Activated T-cell treated with anti-CD3 and anti-CD28 coated beads, Interleukin-2, amount 50 U/mL, for 24 hours (primary cell): ENCODE results near the gene ZBTB17.
"Not testable (repeated sequence)": the region's sequence is repeated elsewhere in the genome, so short reads cannot be mapped to it uniquely, and the experiment has no call there.

ENCODE experiments used
- DNase-seq: peaks from one replicate; pipeline ENCODE4 v3.0.0-alpha.2; 2020
- H3K27ac Mint-ChIP-seq: 2 replicates; pipeline ENCODE4 v1.8.0; 2020; ENCODE audit warnings: mild to moderate bottlenecking, mixed read lengths
- H3K27me3 Mint-ChIP-seq: 2 replicates; pipeline ENCODE4 v1.8.0; 2020; ENCODE audit warnings: mixed read lengths
- H3K36me3 Mint-ChIP-seq: 2 replicates; pipeline ENCODE4 v1.8.0; 2020; ENCODE audit warnings: low read depth, mixed read lengths
- H3K4me1 Mint-ChIP-seq: 2 replicates; pipeline ENCODE4 v1.8.0; 2020; ENCODE audit warnings: low read depth, mixed read lengths
- H3K4me3 Mint-ChIP-seq: 2 replicates; pipeline ENCODE4 v1.8.0; 2020; ENCODE audit warnings: mild to moderate bottlenecking, moderate library complexity, mixed read lengths
- H3K9me3 Mint-ChIP-seq: 2 replicates; pipeline ENCODE4 v1.8.0; 2020; ENCODE audit warnings: mixed read lengths

The ZBTB17 gene

DNA sequence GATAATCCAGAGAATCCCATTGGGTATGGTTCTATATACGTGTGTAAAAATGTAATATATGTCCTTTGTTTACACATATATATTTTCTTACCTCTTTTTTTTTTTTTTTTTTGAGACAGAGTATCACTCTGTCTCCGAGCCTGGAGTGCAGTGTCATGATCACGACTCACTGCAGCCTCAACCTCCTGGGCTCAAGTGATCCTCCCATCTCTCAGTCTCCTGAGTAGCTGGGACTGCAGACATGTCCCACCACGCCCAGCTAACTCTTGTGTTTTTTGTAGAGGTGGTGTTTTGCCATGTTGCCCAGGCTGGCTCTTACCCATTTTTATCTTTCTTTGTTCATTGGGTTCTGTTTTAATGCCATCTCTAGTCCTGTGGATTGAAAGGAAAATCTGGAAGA lies 59.5 kb downstream of the ZBTB17 start:
- Mint-ChIP-seq H3K4me3 (peak overlapping the region; percentile 26), H3K36me3 (peaks cover 90% of the 10 kb centered on the region), H3K4me1 (peaks cover 57% of the 10 kb centered on the region), H3K27ac (peak overlapping the region; percentile 86), H3K27me3 (no peaks in the 10 kb centered on the region), H3K9me3 (no peaks in the 10 kb centered on the region)
- no peak for DNase-seq

DNA sequence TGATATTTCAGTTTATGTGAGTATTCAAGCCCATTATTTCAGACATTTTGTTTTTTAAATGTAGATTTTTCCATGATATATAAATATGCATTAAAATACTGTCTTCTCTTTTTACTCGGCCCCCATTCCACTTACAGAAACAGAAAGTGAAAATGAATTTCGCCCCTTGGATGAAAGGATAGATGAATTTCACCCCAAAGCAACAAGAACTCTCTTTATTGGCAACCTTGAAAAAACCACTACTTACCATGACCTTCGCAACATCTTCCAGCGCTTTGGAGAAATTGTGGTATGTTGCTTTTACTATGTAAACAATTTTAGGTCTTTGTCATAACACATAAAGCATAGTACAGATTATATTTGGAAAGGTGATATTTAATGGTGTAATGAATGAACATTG lies 59.9 kb downstream of the ZBTB17 start:
- Mint-ChIP-seq H3K9me3 (no peaks in the 10 kb centered on the region), H3K27ac (peak overlapping the region; percentile 54), H3K4me1 (peaks cover 56% of the 10 kb centered on the region), H3K27me3 (no peaks in the 10 kb centered on the region), H3K36me3 (peaks cover 90% of the 10 kb centered on the region), H3K4me3 (peak overlapping the region; percentile 12)
- no peak for DNase-seq

DNA sequence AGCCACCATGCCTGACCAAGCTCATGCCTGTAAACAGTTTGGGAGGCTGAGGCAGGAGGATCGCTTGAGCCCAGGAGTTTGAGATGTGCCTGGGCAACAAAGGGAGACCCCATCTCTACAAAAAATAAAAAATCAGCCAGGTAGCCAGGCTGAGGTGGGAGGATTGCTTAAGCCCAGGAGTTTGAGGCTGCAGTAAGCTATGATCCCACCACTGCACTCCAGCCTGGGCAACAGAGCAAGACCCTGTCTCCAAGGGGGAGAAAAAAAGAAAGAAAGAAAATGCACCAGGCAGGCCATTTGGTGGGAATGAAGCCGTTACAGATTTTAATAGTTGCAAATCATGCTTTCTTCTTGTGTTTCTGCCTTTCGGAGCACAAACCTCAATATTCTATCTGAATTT lies 62.3 kb downstream of the ZBTB17 start:
- DNase-seq, H3K27ac Mint-ChIP-seq, H3K27me3 Mint-ChIP-seq, H3K4me3 Mint-ChIP-seq, H3K9me3 Mint-ChIP-seq: not testable (repeated sequence)
- H3K4me1 Mint-ChIP-seq, result peaks cover 45% of the 10 kb centered on the region
- peaks cover 92% of the 10 kb centered on the region for H3K36me3 Mint-ChIP-seq

DNA sequence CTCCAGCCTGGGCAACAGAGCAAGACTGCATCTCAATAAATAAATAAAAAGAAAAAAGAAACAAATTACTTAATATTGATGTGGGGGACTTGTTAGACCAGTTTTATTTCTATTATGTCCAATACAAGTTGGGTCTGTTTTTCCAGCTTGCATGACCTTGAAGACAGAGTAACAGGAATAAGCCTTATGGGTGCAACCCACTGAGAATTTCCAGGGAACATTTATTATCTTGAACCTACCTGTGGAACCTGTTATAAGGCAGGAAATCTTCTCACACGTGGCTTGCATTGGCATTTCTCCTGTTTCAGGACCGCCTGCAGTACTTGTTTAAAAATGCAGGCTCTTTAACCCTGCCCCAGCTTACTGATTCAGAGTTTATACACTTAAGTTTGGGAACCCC lies 64.0 kb downstream of the ZBTB17 start:
- Mint-ChIP-seq H3K36me3 (peaks cover 87% of the 10 kb centered on the region), H3K27me3 (no peaks in the 10 kb centered on the region), H3K27ac (no peak overlapping the region)

DNA sequence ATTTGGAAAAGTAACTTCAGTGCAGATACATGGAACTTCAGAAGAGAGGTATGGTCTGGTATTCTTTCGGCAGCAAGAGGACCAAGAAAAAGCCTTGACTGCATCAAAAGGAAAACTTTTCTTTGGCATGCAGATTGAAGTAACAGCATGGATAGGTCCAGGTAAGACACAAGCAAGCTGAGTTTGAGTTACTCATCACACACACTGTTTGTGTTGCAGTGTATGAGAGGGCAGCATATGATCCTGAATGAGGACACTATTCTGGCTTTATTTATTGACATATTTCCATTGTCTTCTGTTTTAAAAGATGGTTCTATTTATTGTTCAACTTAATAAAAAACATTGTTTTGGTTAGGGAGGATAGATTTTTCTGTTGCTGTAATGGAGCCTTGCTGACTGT lies 64.8 kb downstream of the ZBTB17 start:
- no peak for DNase-seq
- peaks cover 79% of the 10 kb centered on the region for H3K36me3 Mint-ChIP-seq
- no peak overlapping the region for H3K4me3 Mint-ChIP-seq
- peak overlapping the region; percentile 47 for H3K27ac Mint-ChIP-seq
- H3K27me3 Mint-ChIP-seq, result no peaks in the 10 kb centered on the region
- H3K9me3 Mint-ChIP-seq, result no peaks in the 10 kb centered on the region
- peaks cover 27% of the 10 kb centered on the region for H3K4me1 Mint-ChIP-seq

More for the DNA sequence above, 64.0 kb downstream of the ZBTB17 start:
- no peak for DNase-seq
- Mint-ChIP-seq H3K9me3 (no peaks in the 10 kb centered on the region), H3K4me1 (peaks cover 34% of the 10 kb centered on the region), H3K4me3 (no peak overlapping the region)

DNA sequence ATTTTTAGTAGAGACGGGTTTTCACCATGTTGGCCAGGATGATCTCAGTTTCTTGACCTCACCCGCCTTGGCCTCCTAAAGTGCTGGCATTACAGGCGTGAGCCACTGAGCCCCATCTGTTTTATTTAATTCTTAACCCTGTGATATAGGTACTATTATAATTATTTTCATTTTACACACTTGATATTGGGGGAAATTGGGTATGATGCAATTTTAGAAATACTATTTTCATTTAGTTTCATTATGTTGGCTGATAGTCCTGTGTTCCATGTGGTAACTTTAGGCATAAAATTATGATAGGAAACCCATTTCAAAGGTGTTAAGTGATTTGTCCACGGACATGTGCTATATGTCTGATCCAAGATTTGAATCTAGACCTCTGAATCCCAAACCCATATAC lies 67.3 kb downstream of the ZBTB17 start:
- no peak for DNase-seq
- Mint-ChIP-seq H3K27ac (no peak overlapping the region), H3K4me3 (no peak overlapping the region), H3K9me3 (no peaks in the 10 kb centered on the region), H3K27me3 (no peaks in the 10 kb centered on the region), H3K4me1 (peaks cover 19% of the 10 kb centered on the region), H3K36me3 (peaks cover 60% of the 10 kb centered on the region)

DNA sequence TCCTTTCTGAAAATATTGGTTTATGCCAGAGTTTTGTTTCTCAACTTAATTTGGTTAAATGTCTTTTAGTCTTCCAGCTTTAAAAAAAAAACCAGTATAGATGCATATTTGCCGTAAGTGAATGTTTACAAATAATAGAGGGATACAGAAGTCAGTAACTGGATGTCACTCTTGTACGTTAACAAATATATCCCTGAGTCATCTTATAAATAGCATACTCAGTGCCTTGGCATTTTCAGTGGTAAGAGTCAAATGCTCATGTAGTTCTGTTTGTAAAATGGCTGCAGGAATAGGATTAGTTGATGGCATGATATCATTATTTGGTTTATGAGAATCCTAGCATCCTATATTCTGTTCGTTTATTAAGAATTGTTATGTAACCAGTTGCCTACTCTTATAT lies 73.0 kb downstream of the ZBTB17 start:
- DNase-seq, result no peak
- H3K4me3 Mint-ChIP-seq, result no peak overlapping the region
- H3K4me1 Mint-ChIP-seq, result peaks cover 41% of the 10 kb centered on the region
- H3K36me3 Mint-ChIP-seq, result peaks cover 38% of the 10 kb centered on the region
- no peaks in the 10 kb centered on the region for H3K9me3 Mint-ChIP-seq
- H3K27me3 Mint-ChIP-seq, result no peaks in the 10 kb centered on the region
- H3K27ac Mint-ChIP-seq, result peak overlapping the region; percentile 50

DNA sequence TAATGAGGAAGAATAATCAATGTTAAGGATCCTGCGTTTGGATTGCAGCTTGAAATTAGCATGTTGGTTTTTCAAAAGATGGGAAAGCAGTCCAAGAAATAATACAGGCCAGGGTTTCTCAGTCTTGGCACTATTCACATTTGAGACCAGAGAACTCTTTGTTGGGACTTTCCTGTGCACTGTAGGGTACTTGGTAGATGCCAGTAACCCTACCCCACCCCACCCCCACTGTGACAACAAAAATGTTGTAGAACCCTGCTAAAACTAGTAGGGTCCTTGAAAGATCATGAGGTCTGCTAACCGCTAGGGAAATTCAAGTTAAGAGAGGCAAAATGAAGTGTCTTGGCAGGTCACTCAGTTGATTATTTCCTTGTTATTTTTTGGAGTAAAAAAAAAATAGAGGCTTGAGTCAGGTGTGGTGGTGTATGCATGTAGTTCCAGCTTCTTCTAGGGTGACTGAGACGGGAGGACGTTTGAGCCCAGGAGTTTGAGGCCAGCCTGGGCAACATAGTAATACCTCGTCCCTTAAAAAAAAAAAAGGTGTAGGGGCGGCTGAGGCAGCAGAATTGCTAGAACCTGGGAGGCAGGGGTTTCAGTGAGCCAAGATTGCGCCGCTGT lies 75.1 kb downstream of the ZBTB17 start:
- peaks cover 50% of the 10 kb centered on the region for H3K4me1 Mint-ChIP-seq
- no peaks in the 10 kb centered on the region for H3K9me3 Mint-ChIP-seq
- no peak overlapping the region for H3K4me3 Mint-ChIP-seq
- H3K27ac Mint-ChIP-seq, result peak overlapping the region; percentile 62
- H3K27me3 Mint-ChIP-seq, result no peaks in the 10 kb centered on the region
- peaks cover 47% of the 10 kb centered on the region for H3K36me3 Mint-ChIP-seq
- no peak for DNase-seq

DNA sequence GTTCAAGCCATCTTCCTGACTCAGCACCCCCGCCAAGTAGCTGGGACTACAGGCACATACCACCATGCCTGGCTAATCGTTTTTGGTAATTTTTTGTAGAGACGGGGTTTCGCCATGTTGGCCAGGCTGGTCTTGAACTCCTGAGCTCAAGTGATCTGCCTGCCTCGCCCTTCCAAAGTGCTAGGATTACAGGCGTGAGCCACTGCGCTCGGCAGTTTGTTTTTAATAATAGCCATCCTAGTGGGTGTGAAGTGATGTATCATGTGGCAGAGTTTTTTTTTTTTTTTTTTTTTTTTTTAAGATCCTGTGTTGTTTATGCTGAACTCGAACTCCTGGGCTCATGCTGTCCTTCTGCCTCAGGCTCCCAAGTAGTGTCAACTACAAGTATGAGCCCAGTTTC lies 76.6 kb downstream of the ZBTB17 start:
- H3K4me3 Mint-ChIP-seq, result no peak overlapping the region

DNA sequence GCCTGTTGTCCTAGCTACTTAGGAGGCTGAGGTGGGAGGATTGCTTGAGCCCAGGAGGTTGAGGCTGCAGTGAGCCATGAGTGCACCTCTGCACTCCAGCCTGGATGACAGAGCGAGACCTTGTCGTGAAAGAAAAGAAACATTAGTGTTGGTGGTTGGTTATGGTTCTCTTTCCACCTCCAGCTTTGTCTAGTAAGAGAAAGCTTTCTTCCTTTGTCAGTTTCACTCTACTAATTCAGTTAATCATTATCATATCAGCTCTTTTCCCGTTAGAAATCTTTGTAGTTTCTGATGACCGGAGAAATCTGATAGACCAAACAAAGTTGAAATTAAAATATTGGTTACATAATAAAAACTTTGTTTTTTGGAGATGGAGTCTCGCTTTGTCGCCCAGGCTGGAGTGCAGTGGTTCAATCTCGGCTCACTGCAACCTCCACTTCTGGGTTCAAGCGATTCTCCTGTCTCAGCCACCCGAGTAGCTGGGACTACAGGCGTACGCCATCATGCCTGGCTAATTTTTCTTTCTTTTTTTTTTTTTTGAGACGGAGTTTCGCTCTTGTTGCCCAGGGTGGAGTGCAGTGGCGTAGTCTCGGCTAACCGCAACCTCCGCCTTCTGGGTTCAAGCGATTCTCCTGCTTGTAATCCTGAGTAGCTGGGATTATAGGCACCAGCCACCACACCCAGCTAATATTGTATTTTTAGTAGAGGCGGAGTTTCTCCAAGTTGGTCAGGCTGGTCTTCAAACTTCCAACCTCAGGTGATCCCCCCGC lies 78.9 kb downstream of the ZBTB17 start:
- not testable (repeated sequence) for DNase-seq, H3K27me3 Mint-ChIP-seq, H3K4me3 Mint-ChIP-seq, H3K9me3 Mint-ChIP-seq
- Mint-ChIP-seq H3K36me3 (peaks cover 59% of the 10 kb centered on the region), H3K27ac (peak overlapping the region; percentile 44), H3K4me1 (peaks cover 50% of the 10 kb centered on the region)

More for the DNA sequence above, 76.6 kb downstream of the ZBTB17 start:
- peak overlapping the region; percentile 31 for H3K27ac Mint-ChIP-seq
- H3K36me3 Mint-ChIP-seq, result peaks cover 50% of the 10 kb centered on the region
- no peak for DNase-seq
- H3K27me3 Mint-ChIP-seq, result no peaks in the 10 kb centered on the region
- no peaks in the 10 kb centered on the region for H3K9me3 Mint-ChIP-seq
- peaks cover 54% of the 10 kb centered on the region for H3K4me1 Mint-ChIP-seq

DNA sequence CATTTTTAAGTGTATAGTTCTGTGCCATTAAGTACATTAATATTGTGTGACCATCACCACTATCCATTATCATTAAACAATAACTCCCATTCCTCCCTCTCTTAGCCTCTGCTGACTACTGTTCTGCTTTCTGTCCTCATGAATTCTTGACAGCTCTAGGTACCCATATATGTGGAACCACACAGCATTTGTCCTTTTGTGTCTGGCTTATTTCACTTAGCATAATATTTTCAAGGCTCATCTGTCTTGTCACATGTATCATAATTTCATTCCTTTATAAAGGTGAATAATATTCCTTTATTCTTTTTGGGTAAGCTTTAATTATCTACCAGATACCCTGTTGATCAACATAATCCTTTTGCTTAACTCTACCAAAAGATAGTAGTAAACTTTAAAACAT lies 80.7 kb downstream of the ZBTB17 start:
- H3K4me1 Mint-ChIP-seq, result peaks cover 48% of the 10 kb centered on the region
- no peak for DNase-seq
- peaks cover 57% of the 10 kb centered on the region for H3K36me3 Mint-ChIP-seq
- peak overlapping the region; percentile 1 for H3K27ac Mint-ChIP-seq
- no peak overlapping the region for H3K4me3 Mint-ChIP-seq
- H3K9me3 Mint-ChIP-seq, result no peaks in the 10 kb centered on the region
- H3K27me3 Mint-ChIP-seq, result no peaks in the 10 kb centered on the region

DNA sequence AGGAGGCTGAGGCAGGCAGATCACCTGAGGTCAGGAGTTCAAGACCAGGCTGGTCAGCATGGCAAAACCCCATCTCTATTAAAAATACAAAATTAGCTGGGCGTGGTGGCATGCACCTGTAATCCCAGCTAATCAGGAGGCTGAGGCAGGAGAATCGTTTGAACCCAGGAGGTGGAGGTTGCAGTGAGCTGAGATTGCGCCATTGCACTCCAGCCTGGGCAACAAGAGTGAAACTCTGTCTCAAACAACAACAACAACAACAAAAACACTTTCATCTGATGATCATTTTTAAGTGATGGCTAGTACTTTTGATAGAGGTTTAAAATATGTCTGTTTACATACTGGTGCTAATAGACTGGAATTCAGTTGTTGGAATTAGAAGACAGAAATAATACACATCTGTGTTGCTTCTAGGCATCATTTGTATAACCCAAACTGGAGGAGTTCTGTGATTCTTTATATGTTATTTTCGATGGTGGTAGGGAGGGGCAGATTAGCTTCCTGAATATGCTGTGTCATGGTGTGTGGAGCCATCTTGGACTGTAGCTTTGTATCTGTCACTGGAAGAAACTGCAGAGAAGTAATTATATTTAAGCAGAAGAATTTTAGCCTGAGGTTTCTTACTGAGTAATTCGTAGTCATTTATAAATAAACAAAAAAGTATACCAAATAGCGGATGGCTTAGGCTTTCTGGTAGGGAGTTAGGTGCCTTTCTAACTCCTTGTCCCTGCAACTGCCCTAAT lies 82.9 kb downstream of the ZBTB17 start:
- Mint-ChIP-seq H3K36me3 (peaks cover 59% of the 10 kb centered on the region), H3K4me1 (peaks cover 45% of the 10 kb centered on the region), H3K27ac (peak overlapping the region; percentile 73)
- not testable (repeated sequence) for H3K4me3 Mint-ChIP-seq, DNase-seq, H3K9me3 Mint-ChIP-seq, H3K27me3 Mint-ChIP-seq
